SK-N-MC (cell line): ENCODE results near the gene ELOVL3.

ENCODE experiments used
- EZH2 ChIP-seq: fragments of 200-600 bp; sonication (generic); IDR thresholded peaks from one replicate; pipeline ENCODE4 v1.6.1; 2017; ENCODE audit warnings: antibody characterized with exemption
- POLR2AphosphoS5 ChIP-seq: IDR thresholded peaks from 2 replicates; pipeline ENCODE4 v1.6.1; 2012; ENCODE audit warnings: mild to moderate bottlenecking, low read depth, low read length, borderline replicate concordance

DNA sequence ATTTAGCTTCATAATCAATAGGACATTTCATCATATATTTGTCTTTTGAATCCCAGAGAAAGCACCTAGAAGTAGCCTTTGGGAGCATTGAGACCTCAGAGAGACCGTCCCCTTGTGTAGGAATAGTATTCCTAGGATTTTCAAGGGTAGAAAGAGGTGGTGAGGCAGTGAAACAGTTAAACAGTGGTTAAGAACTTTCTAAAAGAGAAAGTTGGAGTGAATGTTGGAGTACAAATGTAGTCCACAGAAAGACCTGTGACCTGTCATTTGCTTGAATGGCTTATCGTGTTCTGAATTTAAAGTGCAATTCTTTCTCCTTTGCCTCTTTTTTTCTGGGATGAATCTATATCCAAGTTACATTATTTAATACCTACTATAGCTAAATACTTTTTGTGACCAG lies 49.2 kb downstream of the ELOVL3 start:
- TF ChIP-seq POLR2AphosphoS5 (no peak), EZH2 (no peak)
